ENCODE results near the gene TSPYL4.

The TSPYL4 gene

DNA sequence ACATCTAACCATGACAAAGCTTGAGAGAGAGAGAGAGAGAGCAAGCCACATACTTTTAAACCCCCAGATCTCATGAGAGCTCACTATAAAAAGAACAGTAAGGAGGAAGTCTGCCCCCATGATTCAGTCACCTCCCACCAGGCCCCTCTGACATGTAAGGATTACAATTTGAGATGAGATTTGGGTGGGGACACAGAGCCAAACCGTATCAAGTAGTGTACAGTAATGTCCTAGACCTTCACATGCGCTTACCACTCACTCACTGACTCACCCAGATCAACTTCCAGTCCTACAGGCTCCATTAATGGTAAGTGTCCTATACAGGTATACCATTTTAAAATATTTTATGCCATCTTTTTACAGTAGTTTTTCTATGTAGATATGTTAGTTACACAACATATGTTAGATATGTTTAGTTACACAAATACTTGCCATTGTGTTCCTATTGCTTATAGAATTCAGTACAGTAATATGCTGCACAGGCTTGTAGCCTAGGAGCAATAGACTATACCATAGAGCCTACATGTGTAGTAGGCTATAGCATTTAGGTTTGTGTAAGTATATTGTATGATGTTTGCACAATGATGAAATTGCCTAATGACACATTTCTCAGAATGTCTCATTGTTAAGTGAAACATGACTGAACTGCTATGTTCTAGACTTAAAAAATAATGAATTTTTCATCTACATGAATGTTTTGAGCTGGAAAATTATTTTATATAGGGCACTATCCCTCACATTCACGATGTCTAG lies 14.1 kb upstream of the TSPYL4 start:
- H3K27ac ChIP-seq, result no peak overlapping the region
- TF ChIP-seq, protein P1, sequence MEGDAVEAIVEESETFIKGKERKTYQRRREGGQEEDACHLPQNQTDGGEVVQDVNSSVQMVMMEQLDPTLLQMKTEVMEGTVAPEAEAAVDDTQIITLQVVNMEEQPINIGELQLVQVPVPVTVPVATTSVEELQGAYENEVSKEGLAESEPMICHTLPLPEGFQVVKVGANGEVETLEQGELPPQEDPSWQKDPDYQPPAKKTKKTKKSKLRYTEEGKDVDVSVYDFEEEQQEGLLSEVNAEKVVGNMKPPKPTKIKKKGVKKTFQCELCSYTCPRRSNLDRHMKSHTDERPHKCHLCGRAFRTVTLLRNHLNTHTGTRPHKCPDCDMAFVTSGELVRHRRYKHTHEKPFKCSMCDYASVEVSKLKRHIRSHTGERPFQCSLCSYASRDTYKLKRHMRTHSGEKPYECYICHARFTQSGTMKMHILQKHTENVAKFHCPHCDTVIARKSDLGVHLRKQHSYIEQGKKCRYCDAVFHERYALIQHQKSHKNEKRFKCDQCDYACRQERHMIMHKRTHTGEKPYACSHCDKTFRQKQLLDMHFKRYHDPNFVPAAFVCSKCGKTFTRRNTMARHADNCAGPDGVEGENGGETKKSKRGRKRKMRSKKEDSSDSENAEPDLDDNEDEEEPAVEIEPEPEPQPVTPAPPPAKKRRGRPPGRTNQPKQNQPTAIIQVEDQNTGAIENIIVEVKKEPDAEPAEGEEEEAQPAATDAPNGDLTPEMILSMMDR (conservative IDR thresholded peaks at IDR 0.05), result no peak
- no peak for TF ChIP-seq ZFX (IDR thresholded peaks at IDR 0.05)

DNA sequence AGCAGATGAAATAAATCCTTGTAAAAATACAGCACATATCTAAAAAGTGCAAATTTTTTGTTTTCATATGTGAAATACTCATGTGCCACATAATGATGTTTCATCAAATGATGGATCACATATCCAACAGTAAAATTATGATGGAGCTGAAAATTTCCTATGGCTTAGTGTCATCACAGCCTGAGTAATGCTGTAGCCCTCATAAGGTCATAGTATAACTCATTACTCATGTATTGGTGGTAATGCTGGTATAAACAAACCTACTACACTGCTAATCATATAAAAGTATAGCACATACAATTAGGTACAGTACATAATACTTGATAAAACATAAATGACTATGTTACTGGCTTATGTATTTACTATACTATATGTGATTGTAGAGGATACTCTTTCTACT lies 12.9 kb upstream of the TSPYL4 start:
- TF ChIP-seq, protein P1 (conservative IDR thresholded peaks at IDR 0.05), result no peak
- no peak for TF ChIP-seq ZFX (IDR thresholded peaks at IDR 0.05)
- H3K27ac ChIP-seq, result no peak overlapping the region

DNA sequence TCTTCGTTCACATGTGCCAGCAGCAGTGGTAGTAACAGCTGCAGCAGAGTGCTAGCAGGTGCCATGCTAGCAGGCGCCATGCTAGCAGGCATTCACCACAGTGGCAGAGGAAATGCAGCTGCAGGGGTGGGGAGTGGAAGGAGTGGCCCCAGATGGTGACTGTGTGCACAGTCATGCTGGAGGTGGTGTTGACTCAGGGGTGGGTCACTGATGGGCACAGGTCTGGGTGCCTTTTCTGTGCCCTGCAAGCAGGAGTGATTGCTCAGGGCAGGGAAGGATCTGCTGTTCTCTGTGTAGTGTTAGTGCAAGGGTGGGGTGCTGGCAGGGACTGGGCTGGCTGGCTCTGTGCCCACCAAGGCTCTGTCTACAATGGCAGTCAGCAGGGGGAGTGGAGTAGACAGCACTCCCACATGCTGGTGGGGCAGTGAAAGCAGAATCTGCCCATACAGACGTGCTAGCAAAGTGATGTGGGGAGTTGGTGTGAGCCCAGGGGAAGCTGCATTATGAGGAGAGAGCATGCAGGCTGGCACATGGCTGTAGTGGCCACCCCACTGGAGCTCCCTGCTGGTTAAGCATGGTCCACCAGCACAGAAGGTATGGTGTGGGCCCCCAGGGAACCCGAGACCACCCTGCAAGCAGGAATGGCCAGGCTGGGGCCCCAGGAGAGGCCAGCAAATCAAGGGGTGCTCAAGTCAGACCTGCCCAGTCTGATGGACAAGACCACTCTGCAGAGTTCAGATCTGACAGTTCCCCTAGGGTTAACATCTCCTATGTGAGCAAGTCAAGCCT lies 11.4 kb upstream of the TSPYL4 start:
- no peak overlapping the region for H3K27ac ChIP-seq
- TF ChIP-seq ZFX (IDR thresholded peaks at IDR 0.05), result no peak
- TF ChIP-seq, protein P1 (conservative IDR thresholded peaks at IDR 0.05), result no peak

DNA sequence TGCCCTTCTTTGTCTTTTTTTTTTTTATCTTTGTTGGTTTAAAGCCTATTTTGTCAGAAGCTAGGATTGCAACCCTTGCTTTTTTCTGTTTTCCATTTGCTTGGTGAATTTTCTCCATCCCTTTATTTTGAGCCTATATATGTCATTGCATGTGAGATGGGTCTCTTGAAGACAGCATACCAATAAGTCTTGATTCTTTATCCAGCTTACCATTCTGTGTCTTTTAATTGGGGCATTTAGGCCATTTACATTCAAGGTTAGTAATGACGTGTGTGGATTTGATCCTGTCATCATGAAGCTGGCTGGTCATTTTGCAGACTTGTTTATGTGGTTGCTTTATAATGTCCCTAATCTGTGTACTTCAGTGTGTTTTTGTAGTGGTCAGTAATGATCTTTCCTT lies 9.5 kb upstream of the TSPYL4 start:
- TF ChIP-seq, protein P1 (conservative IDR thresholded peaks at IDR 0.05), result no peak
- TF ChIP-seq ZFX (IDR thresholded peaks at IDR 0.05), result no peak

DNA sequence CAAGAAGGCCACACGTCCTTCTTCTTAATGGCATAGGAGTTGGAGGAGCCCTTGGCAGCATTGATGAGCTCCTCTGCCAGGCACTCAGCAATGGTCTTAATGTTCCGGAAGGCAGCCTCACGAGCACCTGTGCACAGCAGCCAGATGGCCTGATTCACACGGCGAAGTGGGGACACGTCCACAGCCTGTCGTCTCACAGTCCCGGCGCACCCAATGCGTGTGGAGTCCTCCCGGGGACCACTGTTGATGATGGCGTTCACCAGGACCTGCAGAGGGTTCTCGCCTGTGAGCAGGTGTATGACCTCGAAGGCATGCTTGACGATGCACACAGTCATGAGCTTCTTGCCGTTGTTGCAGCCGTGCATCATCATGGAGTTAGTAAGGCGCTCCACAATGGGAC lies 4.6 kb upstream of the TSPYL4 start:
- TF ChIP-seq ZFX (IDR thresholded peaks at IDR 0.05), result no peak
- no peak overlapping the region for H3K27ac ChIP-seq

More for the DNA sequence above, 9.5 kb upstream of the TSPYL4 start:
- H3K27ac ChIP-seq, result no peak overlapping the region

DNA sequence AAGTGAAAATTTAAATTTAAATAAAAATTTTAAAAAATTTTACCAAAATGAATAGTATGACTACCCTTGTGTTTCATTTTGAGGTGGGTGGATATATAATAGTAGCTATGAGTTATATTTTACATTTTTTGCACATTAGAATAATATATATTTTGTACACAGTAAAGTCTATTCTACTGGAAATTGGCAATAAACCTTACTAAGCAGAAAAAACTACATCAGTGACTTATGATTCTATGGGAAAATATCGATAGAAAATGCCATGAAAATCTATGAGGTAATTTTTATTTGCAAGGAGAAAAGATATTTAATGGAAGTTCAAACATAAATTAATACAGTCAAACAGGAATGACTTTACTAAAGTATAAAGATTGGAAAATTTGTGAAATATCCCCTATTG lies 2.8 kb upstream of the TSPYL4 start:
- H3K27ac ChIP-seq, result no peak overlapping the region
- TF ChIP-seq, protein P1 (conservative IDR thresholded peaks at IDR 0.05), result no peak
- TF ChIP-seq ZFX (IDR thresholded peaks at IDR 0.05), result no peak

DNA sequence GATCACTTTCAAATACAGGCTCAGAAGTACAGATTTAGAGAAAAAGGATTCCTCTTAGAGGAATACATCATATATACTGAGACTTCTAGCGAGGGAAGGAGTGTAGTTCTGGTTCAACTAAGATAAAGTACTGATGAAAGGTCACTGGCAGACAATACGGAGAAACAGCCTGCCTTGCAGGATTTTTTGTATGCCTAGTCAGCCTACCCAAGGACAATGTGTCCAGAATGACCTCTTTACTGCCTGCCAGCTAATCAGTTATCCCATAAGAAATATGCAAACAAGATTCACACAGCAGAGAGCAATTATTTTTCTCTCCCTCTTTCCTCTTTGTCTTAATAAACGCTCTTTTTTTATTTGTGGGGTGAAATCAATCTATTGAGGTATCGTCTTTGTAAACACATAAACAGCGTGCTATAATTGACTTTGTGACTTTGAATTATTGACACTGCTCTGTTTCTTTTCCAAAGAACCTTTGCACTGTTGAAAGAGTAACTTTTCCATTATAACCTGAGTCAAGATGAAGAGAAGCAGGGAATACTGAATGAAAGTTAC lies 1.4 kb upstream of the TSPYL4 start:
- TF ChIP-seq ZFX (IDR thresholded peaks at IDR 0.05), result no peak
- TF ChIP-seq, protein P1 (conservative IDR thresholded peaks at IDR 0.05), result no peak
- H3K27ac ChIP-seq, result no peak overlapping the region
